Mammary epithelial cell (primary cell): ENCODE data around the gene KCNF1.

Experiments
- CTCF ChIP-seq, 2 donors: IDR thresholded peaks in 1 of 2; conservative IDR thresholded peaks in 1 of 2; 2 replicates each; pipeline ENCODE4 v1.5.1; 2011 to 2012; ENCODE audit warnings: inconsistent platforms in 2 of 2, low read length in 2 of 2, mild to moderate bottlenecking in 2 of 2, control low read depth in 1 of 2, low read depth in 1 of 2; ENCODE audit not compliant: insufficient read depth in 1 of 2; ENCODE audit errors: extremely low read depth in 1 of 2
- EZH2 ChIP-seq: IDR thresholded peaks from 2 replicates; pipeline ENCODE4 v1.6.1; 2012; ENCODE audit warnings: low read length, inconsistent platforms, borderline replicate concordance

GRCh38 chr2:10911291-10912075 lies at the start of gene KCNF1:
- TF ChIP-seq CTCF (conservative IDR thresholded peaks at IDR 0.05 in 1 of 2, IDR thresholded peaks at IDR 0.05 in 1 of 2; ENCODE audit: extremely low read depth in 1 of 2, insufficient read depth in 1 of 2, low read depth in 1 of 2, low read length in 2 of 2) (peak; percentile 23 to 49), EZH2 (no peak)
